BJ (cell line): Measurements from ENCODE around the gene MID1IP1. TPM values are rescaled to one million over a fixed set of nuclear protein-coding genes. Genes with fewer than 3 reads are reported as not detected.

Source experiments
- CTCF ChIA-PET: fragments of 350-600 bp; formaldehyde crosslinking; extraction: SDS; loops from one replicate; lab custom pipeline; 2021; ENCODE audit warnings: antibody characterized with exemption, inconsistent platforms; lab: Yijun Ruan, JAX
- POLR2A ChIA-PET: fragments of 300-600 bp; sonication (Branson Sonifier 250); formaldehyde crosslinking; extraction: SDS; loops from one replicate; lab custom pipeline; 2021; ENCODE audit warnings: antibody characterized with exemption; lab: Charles Lee
- DNase-seq: peaks from one replicate; pipeline ENCODE4 v3.0.0-alpha.2; 2011; ENCODE audit warnings: low read depth
- H3K27me3 ChIP-seq: 2 replicates; pipeline ENCODE4 v1.6.0; 2011; ENCODE audit warnings: low read length; ENCODE audit not compliant: control insufficient read depth, insufficient read depth
- H3K36me3 ChIP-seq: 2 replicates; pipeline ENCODE4 v1.5.1; 2011; ENCODE audit warnings: low read length; ENCODE audit not compliant: control insufficient read depth, insufficient read depth
- H3K4me3 ChIP-seq: 2 replicates; pipeline ENCODE4 v1.5.1; 2011; ENCODE audit warnings: low read depth, mild to moderate bottlenecking, control low read depth, low read length
- CTCF ChIP-seq: IDR thresholded peaks from 2 replicates; pipeline ENCODE4 v1.5.1; 2011; ENCODE audit warnings: low read depth, mild to moderate bottlenecking, control low read depth, inconsistent platforms, low read length, moderate library complexity; ENCODE audit not compliant: insufficient read depth
- polyA plus RNA-seq: library from polyadenylated mRNA; depleted of rRNA; stranded (reverse); fragments of >200 nt; gene quantifications from 2 replicates; pipeline ENCODE4 v1.2.3, GENCODE V29; 2011

The MID1IP1 gene
- polyA plus RNA-seq, 1 experiment, result 38.4 TPM

GRCh38 chrX:38841750-38842149 is 40.5 kb downstream of the MID1IP1 start:
- Histone ChIP-seq H3K4me3 (no peak overlapping the region), H3K36me3 (no peaks in the 10 kb centered on the region), H3K27me3 (no peaks in the 10 kb centered on the region)
- no peak for DNase-seq
- POLR2A ChIA-PET, result no interaction called here
- TF ChIP-seq CTCF, result no peak
- CTCF ChIA-PET, result no interaction called here

- TF ChIP-seq CTCF, result no peak
Observed at GRCh38 chrX:38845426-38845825, 44.2 kb downstream of the MID1IP1 start.

GRCh38 chrX:38847206-38847902 is 46.1 kb downstream of the MID1IP1 start:
- H3K4me3 ChIP-seq, result no peak overlapping the region
- ChIA-PET POLR2A (no interaction called here), CTCF (no interaction called here)
- no peaks in the 10 kb centered on the region for H3K27me3 ChIP-seq
- no peak for DNase-seq
- H3K36me3 ChIP-seq, result no peaks in the 10 kb centered on the region
- no peak for TF ChIP-seq CTCF

More at GRCh38 chrX:38845426-38845825, 44.2 kb downstream of the MID1IP1 start:
- Histone ChIP-seq H3K36me3 (no peaks in the 10 kb centered on the region), H3K27me3 (no peaks in the 10 kb centered on the region), H3K4me3 (no peak overlapping the region)
- ChIA-PET POLR2A (no interaction called here), CTCF (no interaction called here)
- DNase-seq, result no peak

- H3K36me3 ChIP-seq, result no peaks in the 10 kb centered on the region
- no peak for DNase-seq
- no peaks in the 10 kb centered on the region for H3K27me3 ChIP-seq
- no peak overlapping the region for H3K4me3 ChIP-seq
- CTCF ChIA-PET, result no interaction called here
- POLR2A ChIA-PET, result no interaction called here
- no peak for TF ChIP-seq CTCF
Observed at GRCh38 chrX:38847903-38848230, 46.6 kb downstream of the MID1IP1 start.

- CTCF ChIA-PET, result no interaction called here
- no peak for TF ChIP-seq CTCF
- Histone ChIP-seq H3K36me3 (no peaks in the 10 kb centered on the region), H3K27me3 (no peaks in the 10 kb centered on the region), H3K4me3 (no peak overlapping the region)
- DNase-seq, result no peak
- POLR2A ChIA-PET, result no interaction called here
Observed at GRCh38 chrX:38848671-38849455, 47.6 kb downstream of the MID1IP1 start.
